Amniotic stem cell (primary cell): Measurements from ENCODE around the gene UTP3.
A peak's percentile ranks its signal among the peaks of the same experiment; 100 is the strongest.
"Not testable (repeated sequence)": the region's sequence is repeated elsewhere in the genome, so short reads cannot be mapped to it uniquely, and the experiment has no call there.

Experiments
- DNase-seq: peaks from one replicate; lab custom pipeline; 2025; lab: John Stamatoyannopoulos, UW

UTP3 gene

GRCh38 chr4:70687392-70687791 is 940 bp upstream of the UTP3 start:
- no peak for DNase-seq

- no peak for DNase-seq
These were observed 481 bp downstream of the UTP3 start for GRCh38 chr4:70688795-70689231.

GRCh38 chr4:70691661-70692060 is 3.3 kb downstream of the UTP3 start:
- no peak for DNase-seq

- DNase-seq = not testable (repeated sequence)
These were observed 6.3 kb downstream of the UTP3 start for GRCh38 chr4:70694633-70695032.

GRCh38 chr4:70698435-70698834 is 10.1 kb downstream of the UTP3 start:
- DNase-seq = not testable (repeated sequence)

- DNase-seq = no peak
These were observed 12.4 kb downstream of the UTP3 start for GRCh38 chr4:70700712-70701111.

DNA sequence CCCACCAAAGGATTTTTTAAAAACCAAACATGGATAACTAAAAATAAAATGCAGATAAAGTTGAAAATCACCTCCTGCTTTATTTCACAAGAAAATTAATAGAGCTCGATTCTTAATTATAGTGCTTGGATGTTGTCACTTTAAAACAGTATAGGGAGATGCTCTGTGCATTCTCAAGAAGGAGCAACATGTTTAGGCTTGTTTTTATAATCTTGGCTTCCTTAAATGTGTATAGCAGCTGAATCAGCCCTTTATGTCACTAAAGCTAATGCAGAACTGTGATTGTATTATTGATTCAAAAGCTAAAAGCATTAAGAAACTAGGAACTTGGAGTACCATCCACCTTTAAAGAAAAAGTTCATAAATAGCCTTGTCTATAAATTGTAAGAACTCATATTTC is 12.9 kb downstream of the UTP3 start:
- no peak for DNase-seq

GRCh38 chr4:70702592-70702991 is 14.3 kb downstream of the UTP3 start:
- DNase-seq = not testable (repeated sequence)

DNA sequence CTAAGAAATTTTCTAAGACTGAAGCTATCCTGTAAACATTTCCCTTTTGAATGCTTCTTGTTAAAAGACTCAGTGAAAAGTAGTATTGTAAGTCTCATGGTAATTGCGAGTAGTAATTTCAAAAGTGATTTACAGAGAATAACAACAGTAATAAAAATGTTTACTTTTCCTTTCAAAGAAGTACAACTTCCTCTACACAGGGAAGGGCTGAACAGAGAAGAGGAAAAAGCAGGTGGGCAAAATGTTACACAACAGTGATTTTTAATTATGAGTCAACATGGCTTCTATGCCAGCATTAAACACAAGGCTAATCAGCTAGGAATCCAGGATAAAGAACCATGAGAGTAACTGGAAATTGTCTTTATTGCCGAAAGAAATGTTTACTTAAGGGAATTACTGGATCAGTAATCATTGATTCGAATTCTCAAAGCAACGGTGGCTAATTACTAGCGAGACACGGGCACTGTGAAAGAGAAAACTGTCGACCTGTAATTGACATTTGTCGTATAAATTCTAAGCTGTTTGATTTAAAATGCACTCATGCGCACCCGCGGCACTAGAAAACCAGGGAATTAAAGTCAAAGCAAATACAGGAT is 15.4 kb downstream of the UTP3 start:
- DNase-seq = peak; percentile 10

GRCh38 chr4:70704215-70704930 is 16.0 kb downstream of the UTP3 start:
- peak; percentile 50 for DNase-seq

DNA sequence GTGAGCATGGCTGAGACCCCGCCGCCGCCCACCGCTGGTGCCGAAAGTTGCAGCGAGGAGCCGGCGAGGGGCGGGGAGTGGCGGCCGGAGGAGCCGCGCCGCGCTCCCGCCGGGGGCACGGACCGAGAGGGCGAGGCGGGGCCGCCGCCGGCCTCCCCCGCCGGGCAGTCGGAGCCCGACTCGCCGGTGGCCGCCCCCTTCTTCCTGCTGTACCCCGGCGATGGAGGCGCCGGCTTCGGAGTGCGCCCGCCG is 16.5 kb downstream of the UTP3 start:
- no peak for DNase-seq

DNA sequence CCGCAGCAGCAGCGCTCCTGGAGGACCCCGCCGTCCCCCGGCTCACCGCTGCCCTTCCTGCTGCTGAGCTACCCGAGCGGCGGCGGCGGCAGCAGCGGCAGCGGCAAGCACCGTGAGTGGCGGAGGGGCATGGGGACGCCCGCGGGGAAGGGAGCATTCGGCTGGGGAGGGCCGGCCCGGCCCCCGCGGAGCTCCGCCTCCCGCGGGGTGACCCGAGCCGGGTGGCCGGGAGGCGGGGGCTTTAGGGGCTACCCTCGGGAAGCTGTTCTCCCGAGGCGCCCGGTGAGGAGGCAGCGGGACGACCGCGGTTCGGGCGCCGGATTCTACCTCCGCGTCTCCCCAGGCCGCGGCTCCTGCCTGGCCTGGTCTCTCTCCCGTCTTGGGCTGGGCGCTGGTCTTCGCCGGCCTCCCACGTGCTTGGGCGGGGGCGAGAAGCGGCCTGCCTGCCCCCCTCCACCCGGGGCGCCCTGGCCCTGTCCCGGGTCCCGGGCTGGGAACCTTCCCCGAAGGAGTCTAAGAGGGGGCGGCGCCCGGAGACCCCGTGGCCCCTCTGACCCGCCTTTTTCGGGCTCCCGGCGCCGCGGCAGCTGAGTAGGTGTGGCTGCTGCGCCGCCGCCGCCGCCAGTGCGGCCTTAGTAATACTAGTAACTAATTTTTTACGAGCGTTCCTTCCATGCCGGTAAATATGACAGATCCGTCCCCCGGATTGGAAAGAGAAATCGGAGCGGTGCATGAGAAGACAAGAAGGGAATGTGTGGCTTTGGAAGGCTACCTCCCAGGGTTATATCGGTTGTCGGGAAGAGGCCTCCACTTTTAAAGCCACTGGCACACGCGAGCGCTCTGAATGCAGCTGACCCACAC is 17.1 kb downstream of the UTP3 start:
- peak; percentile 36 for DNase-seq

DNA sequence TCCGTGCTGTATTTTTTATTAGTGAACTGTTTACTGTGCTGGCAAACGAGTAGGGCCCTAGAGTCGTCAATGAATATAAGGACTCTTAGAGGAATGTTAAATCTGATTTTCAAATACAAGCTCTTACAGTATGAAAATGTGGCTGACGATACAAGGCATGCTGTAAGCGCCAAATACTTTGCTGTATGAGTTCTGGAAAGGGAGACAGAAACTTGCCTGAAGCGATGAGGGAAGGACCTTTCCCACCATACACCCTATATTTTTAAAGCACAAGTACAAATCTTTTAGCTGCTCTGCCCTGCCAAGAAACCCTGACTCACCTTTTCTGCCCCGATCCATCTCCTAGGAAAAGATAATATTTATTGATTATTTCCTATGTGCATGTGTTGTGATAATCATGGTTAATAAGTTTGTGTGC is 17.7 kb downstream of the UTP3 start:
- no peak for DNase-seq

- DNase-seq = no peak
These were observed 18.2 kb downstream of the UTP3 start for GRCh38 chr4:70706516-70706915.

GRCh38 chr4:70709611-70710205 is 21.4 kb downstream of the UTP3 start:
- DNase-seq = no peak

DNA sequence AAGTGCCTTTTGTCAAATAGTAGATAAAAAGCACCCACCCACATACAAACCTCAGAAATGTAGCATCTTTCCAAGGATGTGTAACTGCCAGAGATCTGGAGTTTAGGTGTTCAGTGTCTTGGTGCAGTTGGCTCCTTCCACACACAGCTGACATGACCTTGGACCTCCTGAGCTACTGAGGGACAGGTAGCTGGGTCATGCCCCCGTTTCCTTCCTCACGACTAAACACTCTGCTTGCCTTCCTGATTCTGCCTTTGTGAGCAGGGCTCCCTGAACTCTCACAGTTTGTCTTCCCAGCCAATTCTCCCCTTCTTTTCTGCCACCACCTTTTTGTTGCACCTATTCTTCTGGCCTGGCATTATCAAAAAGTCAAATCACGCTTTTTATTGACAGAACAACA is 23.3 kb downstream of the UTP3 start:
- no peak for DNase-seq

DNA sequence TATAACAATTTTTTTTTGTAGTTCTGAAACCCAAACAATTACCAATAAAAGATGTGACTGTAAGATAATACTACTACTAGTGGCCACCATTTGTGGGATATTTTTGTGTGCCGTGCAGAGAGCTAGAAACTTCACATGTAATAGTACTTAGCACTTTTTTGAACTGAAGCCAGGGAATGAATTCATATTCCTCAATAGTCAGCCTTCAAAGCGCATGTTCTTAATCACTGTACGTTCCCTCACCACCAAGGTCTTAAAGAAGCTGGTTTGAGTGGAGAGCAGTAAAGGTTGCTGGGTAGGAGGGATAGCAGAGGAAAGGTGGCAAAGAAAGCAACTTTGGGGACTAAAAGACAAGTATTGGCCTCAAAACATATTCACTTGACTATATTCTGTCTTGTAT is 23.8 kb downstream of the UTP3 start:
- no peak for DNase-seq

DNA sequence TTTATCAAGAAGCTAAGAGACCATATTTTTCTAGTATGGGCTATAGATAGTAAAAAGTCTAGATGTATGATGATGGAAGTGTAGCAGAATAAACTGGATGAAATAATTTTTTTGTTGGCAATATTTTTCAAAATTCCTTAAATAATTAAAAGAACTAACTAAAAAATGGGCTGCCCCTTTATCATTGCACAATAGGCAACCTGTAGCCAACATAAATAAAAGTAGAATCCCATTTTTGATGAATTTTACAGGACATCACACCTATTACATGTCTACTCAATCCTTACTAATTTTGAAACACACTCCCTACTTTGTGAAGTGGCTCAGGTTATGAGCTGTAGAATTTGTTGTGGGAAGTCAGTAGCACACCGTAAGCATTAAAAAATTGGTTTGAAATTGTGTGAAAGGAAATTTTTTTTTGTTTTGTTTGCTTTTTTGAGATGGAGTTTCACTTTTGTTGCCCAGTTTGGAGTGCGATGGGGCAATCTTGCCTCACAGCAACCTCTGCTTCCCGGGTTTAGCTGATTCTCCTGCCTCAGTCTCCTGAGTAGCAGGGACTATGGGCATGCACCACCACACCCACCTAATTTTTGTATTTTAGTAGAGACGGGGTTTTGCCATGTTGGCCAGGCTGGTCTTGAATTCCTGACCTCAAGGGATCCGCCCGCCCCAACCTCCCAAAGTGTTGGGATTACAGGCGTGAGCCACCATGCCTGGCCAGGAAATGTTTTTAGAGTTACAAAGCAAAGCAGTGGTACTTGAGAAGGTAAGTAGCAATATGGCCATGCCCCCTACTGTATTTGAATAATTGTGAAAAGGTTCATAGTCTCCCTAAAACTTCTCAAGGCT is 24.5 kb downstream of the UTP3 start:
- DNase-seq = no peak

GRCh38 chr4:70713453-70714078 is 25.2 kb downstream of the UTP3 start:
- DNase-seq = no peak

DNA sequence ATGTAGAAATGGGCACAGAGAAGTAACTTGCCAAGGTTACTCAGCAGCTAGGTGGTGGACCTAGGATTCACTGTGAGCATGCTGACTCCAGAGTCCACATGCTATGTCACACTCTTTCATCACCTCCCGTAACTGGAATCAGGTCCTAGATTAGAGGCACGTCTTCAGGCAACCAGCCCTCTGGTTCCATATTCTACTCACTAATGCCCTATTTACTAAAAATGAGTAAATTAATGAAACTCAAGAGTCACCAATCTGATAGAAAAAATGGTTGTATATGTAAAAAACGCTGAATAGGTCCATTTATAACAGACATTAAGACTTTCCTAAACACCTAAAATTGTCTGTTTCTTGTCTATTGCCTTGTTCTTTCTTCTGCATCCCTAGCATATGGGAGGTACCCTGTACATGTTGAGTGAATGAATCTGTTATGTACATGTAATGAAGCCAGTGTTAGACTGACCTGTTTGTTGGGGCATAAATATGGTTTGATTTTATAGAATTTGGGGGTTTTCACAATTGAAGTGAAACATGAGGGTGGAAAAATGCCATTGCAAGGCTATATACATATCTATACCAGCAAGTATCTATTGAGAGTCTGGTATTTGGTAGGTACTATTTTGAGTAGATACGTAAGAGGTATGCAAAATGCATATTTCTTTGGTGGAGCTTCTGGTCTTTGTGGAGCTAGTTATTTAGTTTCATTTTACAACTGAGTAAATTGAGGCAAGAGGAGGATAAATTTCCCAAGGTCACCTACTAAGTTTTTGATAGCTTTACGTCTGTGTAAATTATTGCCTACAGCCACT is 26.0 kb downstream of the UTP3 start:
- DNase-seq = no peak

DNA sequence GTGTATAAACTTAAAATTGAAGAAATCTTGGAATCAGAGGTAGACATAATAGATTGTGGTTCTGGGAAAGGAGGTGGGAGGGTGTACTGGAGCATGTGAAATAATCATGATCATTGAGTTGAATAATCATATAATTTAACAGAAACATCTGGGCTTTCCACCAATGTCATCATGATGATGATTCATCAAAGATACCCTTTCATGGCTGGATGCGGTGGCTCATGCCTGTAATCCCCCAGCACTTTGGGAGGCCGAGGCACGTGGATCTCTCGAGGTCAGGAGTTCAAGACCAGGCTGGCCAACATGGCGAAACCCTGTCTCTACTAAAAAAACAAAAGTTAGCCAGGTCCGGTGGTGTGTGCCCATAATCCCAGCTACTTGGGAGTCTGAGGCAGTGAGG is 26.8 kb downstream of the UTP3 start:
- DNase-seq = no peak
